HL-60 (cell line): Measurements from ENCODE around the gene JAM2.

Experiments
- DNase-seq, 2 experiments: peaks; one replicate each; pipeline ENCODE4 v3.0.0-alpha.2; 2010 to 2020; ENCODE audit warnings: low read depth in 1 of 2, low spot score in 1 of 2
- H3K27ac ChIP-seq: fragments of 250-450 bp; sonication (Bioruptor Pico); replicated peaks from 2 replicates; pipeline ENCODE4 v1.5.1; 2020; ENCODE audit warnings: mild to moderate bottlenecking, moderate library complexity
- H3K27me3 ChIP-seq: fragments of 250-450 bp; sonication (Bioruptor Pico); 2 replicates; pipeline ENCODE4 v1.5.1; 2021; ENCODE audit warnings: mild to moderate bottlenecking, moderate library complexity; ENCODE audit not compliant: insufficient read depth, poor library complexity, severe bottlenecking
- H3K4me3 ChIP-seq: replicated peaks from 2 replicates; pipeline ENCODE4 v1.5.1; 2011; ENCODE audit warnings: mild to moderate bottlenecking, control low read depth, low read length; ENCODE audit not compliant: insufficient read depth
- GABPA ChIP-seq: IDR thresholded peaks from 2 replicates; pipeline ENCODE4 v1.6.1; 2012; ENCODE audit warnings: low read depth
- POLR2AphosphoS5 ChIP-seq: IDR thresholded peaks from 2 replicates; pipeline ENCODE4 v1.6.1; 2012; ENCODE audit warnings: low read depth
- SPI1 ChIP-seq: IDR thresholded peaks from 2 replicates; pipeline ENCODE4 v1.6.1; 2012; ENCODE audit warnings: low read depth, mild to moderate bottlenecking, borderline replicate concordance
- TF ChIP-seq, protein P1 (sequence below): IDR thresholded peaks from one replicate; pipeline ENCODE4 v1.5.1; 2011; ENCODE audit warnings: low read length, control low read depth, inconsistent platforms; ENCODE audit not compliant: insufficient read depth
- TF ChIP-seq, protein P2 (sequence below): IDR thresholded peaks from 2 replicates; pipeline ENCODE4 v1.6.1; 2012; ENCODE audit warnings: low read depth; ENCODE audit not compliant: insufficient replicate concordance

JAM2 gene

DNA sequence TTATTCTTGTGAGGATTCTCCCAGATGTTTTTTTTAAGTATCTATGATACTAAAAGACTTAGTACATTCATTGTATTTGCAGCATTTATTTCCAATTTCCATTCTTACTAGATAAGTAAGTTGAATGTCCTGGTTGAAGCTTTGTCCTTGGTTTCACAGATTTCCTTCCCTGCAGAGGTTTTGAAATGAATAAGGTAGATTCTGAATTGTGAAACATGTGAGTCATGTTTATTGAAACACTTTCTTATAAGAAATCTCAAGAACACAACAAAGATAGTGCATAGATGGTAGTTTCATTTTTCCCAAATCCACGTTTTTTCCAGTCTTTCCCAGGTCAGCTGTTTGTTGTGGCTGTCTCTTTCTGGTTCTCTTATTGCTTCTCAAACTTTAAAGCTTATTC, 120.5 kb downstream of the JAM2 start:
- no peaks in the 10 kb centered on the region for H3K27me3 ChIP-seq
- TF ChIP-seq GABPA (no peak), SPI1 (no peak), POLR2AphosphoS5 (no peak)
- TF ChIP-seq, protein P1, sequence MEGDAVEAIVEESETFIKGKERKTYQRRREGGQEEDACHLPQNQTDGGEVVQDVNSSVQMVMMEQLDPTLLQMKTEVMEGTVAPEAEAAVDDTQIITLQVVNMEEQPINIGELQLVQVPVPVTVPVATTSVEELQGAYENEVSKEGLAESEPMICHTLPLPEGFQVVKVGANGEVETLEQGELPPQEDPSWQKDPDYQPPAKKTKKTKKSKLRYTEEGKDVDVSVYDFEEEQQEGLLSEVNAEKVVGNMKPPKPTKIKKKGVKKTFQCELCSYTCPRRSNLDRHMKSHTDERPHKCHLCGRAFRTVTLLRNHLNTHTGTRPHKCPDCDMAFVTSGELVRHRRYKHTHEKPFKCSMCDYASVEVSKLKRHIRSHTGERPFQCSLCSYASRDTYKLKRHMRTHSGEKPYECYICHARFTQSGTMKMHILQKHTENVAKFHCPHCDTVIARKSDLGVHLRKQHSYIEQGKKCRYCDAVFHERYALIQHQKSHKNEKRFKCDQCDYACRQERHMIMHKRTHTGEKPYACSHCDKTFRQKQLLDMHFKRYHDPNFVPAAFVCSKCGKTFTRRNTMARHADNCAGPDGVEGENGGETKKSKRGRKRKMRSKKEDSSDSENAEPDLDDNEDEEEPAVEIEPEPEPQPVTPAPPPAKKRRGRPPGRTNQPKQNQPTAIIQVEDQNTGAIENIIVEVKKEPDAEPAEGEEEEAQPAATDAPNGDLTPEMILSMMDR = no peak
- TF ChIP-seq, protein P2, sequence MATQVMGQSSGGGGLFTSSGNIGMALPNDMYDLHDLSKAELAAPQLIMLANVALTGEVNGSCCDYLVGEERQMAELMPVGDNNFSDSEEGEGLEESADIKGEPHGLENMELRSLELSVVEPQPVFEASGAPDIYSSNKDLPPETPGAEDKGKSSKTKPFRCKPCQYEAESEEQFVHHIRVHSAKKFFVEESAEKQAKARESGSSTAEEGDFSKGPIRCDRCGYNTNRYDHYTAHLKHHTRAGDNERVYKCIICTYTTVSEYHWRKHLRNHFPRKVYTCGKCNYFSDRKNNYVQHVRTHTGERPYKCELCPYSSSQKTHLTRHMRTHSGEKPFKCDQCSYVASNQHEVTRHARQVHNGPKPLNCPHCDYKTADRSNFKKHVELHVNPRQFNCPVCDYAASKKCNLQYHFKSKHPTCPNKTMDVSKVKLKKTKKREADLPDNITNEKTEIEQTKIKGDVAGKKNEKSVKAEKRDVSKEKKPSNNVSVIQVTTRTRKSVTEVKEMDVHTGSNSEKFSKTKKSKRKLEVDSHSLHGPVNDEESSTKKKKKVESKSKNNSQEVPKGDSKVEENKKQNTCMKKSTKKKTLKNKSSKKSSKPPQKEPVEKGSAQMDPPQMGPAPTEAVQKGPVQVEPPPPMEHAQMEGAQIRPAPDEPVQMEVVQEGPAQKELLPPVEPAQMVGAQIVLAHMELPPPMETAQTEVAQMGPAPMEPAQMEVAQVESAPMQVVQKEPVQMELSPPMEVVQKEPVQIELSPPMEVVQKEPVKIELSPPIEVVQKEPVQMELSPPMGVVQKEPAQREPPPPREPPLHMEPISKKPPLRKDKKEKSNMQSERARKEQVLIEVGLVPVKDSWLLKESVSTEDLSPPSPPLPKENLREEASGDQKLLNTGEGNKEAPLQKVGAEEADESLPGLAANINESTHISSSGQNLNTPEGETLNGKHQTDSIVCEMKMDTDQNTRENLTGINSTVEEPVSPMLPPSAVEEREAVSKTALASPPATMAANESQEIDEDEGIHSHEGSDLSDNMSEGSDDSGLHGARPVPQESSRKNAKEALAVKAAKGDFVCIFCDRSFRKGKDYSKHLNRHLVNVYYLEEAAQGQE = no peak
- H3K4me3 ChIP-seq = no peak overlapping the region
- no peak for DNase-seq
- no peak overlapping the region for H3K27ac ChIP-seq

DNA sequence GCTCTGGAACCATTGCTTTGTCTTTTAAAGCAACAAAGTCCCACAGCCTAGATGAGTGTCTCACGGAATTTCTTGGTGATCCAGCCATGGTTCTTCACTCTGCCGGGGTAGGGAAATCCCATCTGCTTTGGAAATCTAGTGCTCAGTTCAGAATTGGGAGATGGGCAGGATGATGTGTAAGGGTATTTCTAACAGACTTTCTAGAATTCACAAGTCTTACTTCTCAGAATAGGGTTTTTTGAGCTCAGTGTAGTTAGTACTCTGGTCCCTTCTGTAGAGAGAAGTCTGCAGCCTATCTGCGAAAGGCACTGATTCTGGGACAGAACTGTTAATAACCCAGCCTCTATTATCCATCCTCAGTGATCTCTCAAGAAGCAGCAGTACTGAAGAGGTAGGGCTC, 121.0 kb downstream of the JAM2 start:
- H3K27ac ChIP-seq = no peak overlapping the region
- TF ChIP-seq GABPA = no peak
- TF ChIP-seq, protein P2 = no peak
- TF ChIP-seq POLR2AphosphoS5 = no peak
- no peak for TF ChIP-seq SPI1
- TF ChIP-seq, protein P1 = no peak
- no peaks in the 10 kb centered on the region for H3K27me3 ChIP-seq
- DNase-seq = no peak
- no peak overlapping the region for H3K4me3 ChIP-seq

DNA sequence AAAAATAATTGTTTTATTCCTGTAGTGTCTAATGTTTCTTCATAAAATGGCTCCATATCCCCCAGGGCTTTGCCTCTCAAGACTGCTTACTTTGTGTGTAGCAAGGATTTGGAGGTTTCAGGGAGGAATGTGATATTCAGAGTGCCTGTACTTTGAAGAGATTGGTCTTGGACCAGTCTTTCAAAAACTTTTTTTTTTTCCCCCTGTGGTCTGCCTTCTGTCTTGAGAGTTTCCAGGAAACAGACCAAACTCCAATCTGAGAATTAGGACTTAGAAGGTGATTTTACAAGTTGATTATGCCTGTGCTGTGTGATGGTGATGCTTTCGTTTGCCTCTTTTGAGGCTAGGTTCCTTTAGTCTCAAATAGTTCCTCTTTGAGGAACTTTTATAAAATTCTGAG, 121.6 kb downstream of the JAM2 start:
- TF ChIP-seq, protein P2 = no peak
- TF ChIP-seq, protein P1 = no peak
- H3K4me3 ChIP-seq = no peak overlapping the region
- no peak overlapping the region for H3K27ac ChIP-seq
- no peak for DNase-seq
- H3K27me3 ChIP-seq = no peaks in the 10 kb centered on the region
